Lung (tissue), 12 donors: ENCODE results near the gene SEMA4D. TPM values are rescaled to one million over a fixed set of nuclear protein-coding genes. Genes with fewer than 3 reads are reported as not detected.

ENCODE experiments used
- ATAC-seq: fragments of 200-7000 bp; cut with Tn5 transposase; one replicate; pipeline ENCODE4 v1.9.1; 2020; ENCODE audit warnings: moderate number of reproducible peaks; ENCODE audit not compliant: insufficient read depth, low FRiP score
- DNase-seq, 3 donors: peaks; one replicate each; pipeline ENCODE4 v3.0.0-alpha.2; 2013 to 2017
- H3K27ac ChIP-seq, 2 donors: one replicate each; pipeline ENCODE4 v1.5.1; 2013; ENCODE audit warnings: mild to moderate bottlenecking in 2 of 2, moderate library complexity in 2 of 2, control low read depth in 1 of 2, inconsistent platforms in 1 of 2, low read depth in 1 of 2, low read length in 1 of 2
- H3K27me3 ChIP-seq, 3 donors: one replicate each; pipeline ENCODE4 v1.5.1; 2013; ENCODE audit warnings: low read length in 2 of 3; ENCODE audit not compliant: control insufficient read depth in 3 of 3, insufficient read depth in 3 of 3
- H3K36me3 ChIP-seq, 4 donors: one replicate each; pipeline ENCODE4 v1.5.1; 2013; ENCODE audit warnings: low read length in 4 of 4, mild to moderate bottlenecking in 1 of 4, moderate library complexity in 1 of 4; ENCODE audit not compliant: control insufficient read depth in 4 of 4, insufficient read depth in 4 of 4
- H3K4me1 ChIP-seq, 5 donors: one replicate each; pipeline ENCODE4 v1.5.1; 2013; ENCODE audit warnings: low read length in 5 of 5, mild to moderate bottlenecking in 2 of 5, moderate library complexity in 1 of 5; ENCODE audit not compliant: control insufficient read depth in 5 of 5, insufficient read depth in 5 of 5
- H3K4me3 ChIP-seq: one replicate; pipeline ENCODE4 v1.5.1; 2013; ENCODE audit warnings: mild to moderate bottlenecking, control low read depth, moderate library complexity
- H3K9ac ChIP-seq, 2 donors: one replicate each; pipeline ENCODE4 v1.5.1; 2013; ENCODE audit warnings: low read length in 2 of 2, control low read depth in 1 of 2; ENCODE audit not compliant: insufficient read depth in 1 of 2
- H3K9me3 ChIP-seq, 4 donors: one replicate each; pipeline ENCODE4 v1.5.1; 2013; ENCODE audit warnings: low read length in 3 of 4, mild to moderate bottlenecking in 1 of 4, moderate library complexity in 1 of 4; ENCODE audit not compliant: control insufficient read depth in 4 of 4, insufficient read depth in 3 of 4
- WGBS, 2 donors: extraction: QIAGEN DNeasy Blood & Tissue Kit; methylation state at CpG; one replicate each; pipeline ENCODE4 v1.1.7; 2013; 5-methylcytosine and 5-hydroxymethylcytosine counted together
- polyA plus RNA-seq, 2 donors: library from polyadenylated mRNA; stranded (reverse); fragments of 200-250 nt; gene quantifications; one replicate each; pipeline ENCODE4 v1.2.1, GENCODE V29; 2013
- total RNA-seq, 2 donors: library from RNA; depleted of rRNA in 1 of 2; stranded (reverse); fragments of >200 nt in 1 of 2; gene quantifications; one replicate each; pipeline ENCODE4 v1.2.1, GENCODE V29; 2014 to 2021
- TF ChIP-seq, protein P1 (sequence below): IDR thresholded peaks from 2 replicates; pipeline ENCODE4 v1.5.1; 2012; ENCODE audit warnings: mild to moderate bottlenecking; ENCODE audit errors: control extremely low read depth, extremely low read depth
- donor health status: control.
- donor health status: control.
- donor health status: Bipolar disorder and iron deficiency.
- donor health status: healthy.
- donor health status: DM: yes; HTN: yes; CAD: no.

The SEMA4D gene
- total and polyA plus RNA-seq, 4 donors: 6.7 to 61.5 (median 29.0) TPM

DNA sequence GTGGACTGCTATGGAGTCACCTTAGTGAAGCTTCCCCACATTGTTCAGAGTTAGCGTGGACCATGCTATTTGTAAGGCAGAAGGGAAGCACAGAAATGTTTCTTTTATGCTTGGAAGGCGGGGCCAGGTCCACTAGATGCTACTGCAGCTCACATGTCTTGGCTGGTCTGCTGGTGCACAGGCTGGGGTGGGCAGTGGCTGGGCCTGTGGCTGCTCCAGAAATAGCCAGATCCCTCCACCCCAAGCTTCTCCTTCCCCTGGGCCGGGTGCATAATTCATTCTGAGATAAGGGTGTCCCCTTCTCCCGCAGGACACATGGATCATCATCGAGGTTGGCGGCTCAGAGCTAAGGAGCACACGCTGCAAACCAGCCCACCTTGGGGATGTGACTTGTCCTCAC lies 14.5 kb upstream of the SEMA4D start:
- ATAC-seq (no peak), DNase-seq (no peak)
- Histone ChIP-seq H3K27me3 (no peaks in the 10 kb centered on the region), H3K4me3 (no peak overlapping the region), H3K4me1 (peaks cover 0 to 2% (median 0%) of the 10 kb centered on the region in 5 donors), H3K36me3 (no peaks in the 10 kb centered on the region), H3K9ac (no peak overlapping the region), H3K9me3 (no peaks in the 10 kb centered on the region), H3K27ac (no peak overlapping the region)
- TF ChIP-seq, protein P1, sequence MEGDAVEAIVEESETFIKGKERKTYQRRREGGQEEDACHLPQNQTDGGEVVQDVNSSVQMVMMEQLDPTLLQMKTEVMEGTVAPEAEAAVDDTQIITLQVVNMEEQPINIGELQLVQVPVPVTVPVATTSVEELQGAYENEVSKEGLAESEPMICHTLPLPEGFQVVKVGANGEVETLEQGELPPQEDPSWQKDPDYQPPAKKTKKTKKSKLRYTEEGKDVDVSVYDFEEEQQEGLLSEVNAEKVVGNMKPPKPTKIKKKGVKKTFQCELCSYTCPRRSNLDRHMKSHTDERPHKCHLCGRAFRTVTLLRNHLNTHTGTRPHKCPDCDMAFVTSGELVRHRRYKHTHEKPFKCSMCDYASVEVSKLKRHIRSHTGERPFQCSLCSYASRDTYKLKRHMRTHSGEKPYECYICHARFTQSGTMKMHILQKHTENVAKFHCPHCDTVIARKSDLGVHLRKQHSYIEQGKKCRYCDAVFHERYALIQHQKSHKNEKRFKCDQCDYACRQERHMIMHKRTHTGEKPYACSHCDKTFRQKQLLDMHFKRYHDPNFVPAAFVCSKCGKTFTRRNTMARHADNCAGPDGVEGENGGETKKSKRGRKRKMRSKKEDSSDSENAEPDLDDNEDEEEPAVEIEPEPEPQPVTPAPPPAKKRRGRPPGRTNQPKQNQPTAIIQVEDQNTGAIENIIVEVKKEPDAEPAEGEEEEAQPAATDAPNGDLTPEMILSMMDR: no peak
- 92 to 95% methylated on average over 7 of the region's 7 CpGs for WGBS, 2 donors

DNA sequence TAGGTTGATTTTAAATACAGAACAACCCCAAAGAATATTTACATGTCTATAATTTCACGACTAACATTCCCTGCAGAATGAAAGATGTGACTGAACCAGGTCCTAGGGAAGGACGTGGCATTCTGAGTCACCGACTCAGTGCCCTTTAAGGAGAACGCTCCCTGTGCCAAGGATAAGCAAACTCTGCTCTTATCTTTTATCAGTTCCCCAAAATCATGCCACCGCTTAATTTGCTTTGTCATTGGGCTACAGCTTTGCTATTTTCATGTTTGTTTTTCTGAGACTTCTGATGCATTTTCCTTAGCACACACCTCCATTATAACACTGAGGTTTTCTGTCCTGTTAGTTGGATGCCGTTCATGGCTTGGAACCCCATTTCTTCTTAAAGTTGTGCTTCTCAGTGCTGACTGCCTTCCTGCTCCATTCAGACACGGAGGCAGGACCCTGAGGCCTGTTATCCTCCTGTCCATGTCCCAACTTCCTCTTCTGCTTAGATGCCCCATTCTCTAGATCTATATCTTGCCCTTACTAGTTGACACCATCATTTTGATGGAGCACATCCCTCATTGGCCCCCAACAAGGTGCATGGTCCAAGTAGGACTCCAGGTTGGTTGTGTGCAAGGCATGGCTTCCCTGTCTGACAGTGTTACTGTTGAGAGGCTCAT lies 11.2 kb upstream of the SEMA4D start:
- Histone ChIP-seq H3K4me1 (peaks cover 0 to 2% (median 0%) of the 10 kb centered on the region in 5 donors), H3K27me3 (no peaks in the 10 kb centered on the region), H3K9ac (no peak overlapping the region), H3K9me3 (no peaks in the 10 kb centered on the region), H3K4me3 (no peak overlapping the region), H3K36me3 (no peaks in the 10 kb centered on the region), H3K27ac (no peak overlapping the region)
- ATAC-seq (no peak), DNase-seq (no peak)
- 36 to 73% methylated on average over 7 of the region's 7 CpGs for WGBS, 2 donors
- TF ChIP-seq, protein P1: no peak

DNA sequence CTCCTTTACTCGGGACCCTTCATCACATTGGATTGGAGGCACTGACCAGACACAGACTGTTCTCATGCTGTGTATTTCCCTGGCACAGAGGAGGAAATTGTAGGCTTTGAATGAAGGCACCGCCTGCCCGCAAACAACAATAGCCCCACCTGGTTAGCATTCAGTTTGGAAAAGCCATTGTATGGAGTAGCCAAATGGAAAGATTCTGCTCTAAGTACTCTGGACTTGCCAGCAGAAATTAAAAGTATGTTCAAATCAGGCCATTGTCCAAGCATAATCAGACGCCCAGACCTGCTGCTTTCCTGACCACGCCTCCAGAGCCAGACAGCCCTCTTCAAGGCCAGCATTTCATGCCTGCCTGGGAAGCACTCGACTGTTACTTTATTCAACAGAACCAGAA lies 8.0 kb upstream of the SEMA4D start:
- Histone ChIP-seq H3K4me3 (no peak overlapping the region), H3K27me3 (no peaks in the 10 kb centered on the region), H3K9ac (no peak overlapping the region), H3K36me3 (no peaks in the 10 kb centered on the region), H3K4me1 (peaks cover 0 to 2% (median 0%) of the 10 kb centered on the region in 5 donors), H3K27ac (no peak overlapping the region), H3K9me3 (no peaks in the 10 kb centered on the region)
- TF ChIP-seq, protein P1: no peak
- 62 to 77% methylated on average over 6 of the region's 6 CpGs for WGBS, 2 donors
- ATAC-seq (no peak), DNase-seq (peak in 2 of 3 donors; percentile 39 to 45)

DNA sequence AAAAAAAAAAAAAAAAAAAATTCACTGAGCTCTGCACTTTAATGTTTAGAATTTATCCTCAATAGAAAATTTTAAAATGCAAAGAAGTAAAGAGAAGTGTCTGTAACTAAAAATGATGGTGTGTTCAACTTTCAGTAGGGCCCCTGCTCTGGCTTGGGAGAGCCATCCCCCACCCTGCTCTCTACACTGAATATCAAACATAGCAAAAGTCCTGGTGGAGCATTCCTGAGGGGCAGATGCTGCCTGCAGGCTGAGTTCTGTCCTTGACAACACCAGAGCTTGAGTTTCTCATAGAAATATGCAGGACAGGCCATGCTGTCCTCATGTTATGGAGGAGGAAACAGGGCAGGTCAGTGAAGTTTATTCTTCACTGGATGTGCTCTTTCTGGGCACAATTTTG lies 7.1 kb upstream of the SEMA4D start:
- TF ChIP-seq, protein P1: no peak
- Histone ChIP-seq H3K27me3 (no peaks in the 10 kb centered on the region), H3K4me3 (no peak overlapping the region), H3K9ac (no peak overlapping the region), H3K4me1 (peaks cover 0 to 2% (median 0%) of the 10 kb centered on the region in 5 donors), H3K36me3 (no peaks in the 10 kb centered on the region), H3K27ac (no peak overlapping the region), H3K9me3 (no peaks in the 10 kb centered on the region)
- no peak for ATAC-seq
- no peak for DNase-seq
